ENCODE data around the gene APOA4. TPM values are rescaled to one million over a fixed set of nuclear protein-coding genes. Genes with fewer than 3 reads are reported as not detected.

The APOA4 gene
- total and polyA plus RNA-seq, 9 of the 15 experiments (the other 6 are each of a cell fraction or from before 2014, with no cell fraction given) = 0.07 TPM; not detected in 8

- Histone ChIP-seq H3K9me3 (replicated peaks; ENCODE audit: control insufficient read depth, insufficient read depth, low read depth, low read length) (no peaks in the 10 kb centered on the region), H3K27ac (ENCODE audit: extremely low read depth, low read depth, low read length) (no peak overlapping the region), H3K4me2 (ENCODE audit: insufficient read depth, low read length) (no peak overlapping the region), H3K27me3 (ENCODE audit: control insufficient read depth in 2 of 2, insufficient read depth in 2 of 2, low read length in 2 of 2) (no peaks in the 10 kb centered on the region), H4K20me1 (replicated peaks; ENCODE audit: control insufficient read depth, insufficient read depth, low read length) (no peaks in the 10 kb centered on the region), H3K79me2 (ENCODE audit: control insufficient read depth, insufficient read depth, low read length) (no peaks in the 10 kb centered on the region), H2AFZ (ENCODE audit: low read depth, low read length) (no peak overlapping the region), H3K9me1 (ENCODE audit: control insufficient read depth, insufficient read depth, low read length) (no peaks in the 10 kb centered on the region), H3K4me3 (no peak overlapping the region), H3K9ac (ENCODE audit: insufficient read depth in 1 of 2, low read depth in 2 of 2, low read length in 2 of 2) (no peak overlapping the region), H3K36me3 (ENCODE audit: control insufficient read depth, insufficient read depth, low read length) (peaks cover 52% of the 10 kb centered on the region; the same call in 2 of the 3 replicates), H3K4me1 (replicated peaks in 1 of 2; ENCODE audit: control insufficient read depth in 2 of 2, insufficient read depth in 2 of 2, low read length in 2 of 2) (peaks cover 0 to 14% of the 10 kb centered on the region in 2 experiments; a peak in 3 of 5 replicates)
- BruUV-seq (replicated peaks) = no TSS peak
- no peak for TF ChIP-seq TRIM25 (IDR thresholded peaks at IDR 0.05; ENCODE audit: borderline replicate concordance)
- TF ChIP-seq FOXA3 (CRISPR knock-in tag; conservative IDR thresholded peaks at IDR 0.05 in 1 of 2, IDR thresholded peaks at IDR 0.05 in 1 of 2) = no peak
- TF ChIP-seq BACH1 (tag; IDR thresholded peaks at IDR 0.05) = no peak
- no peak for TF ChIP-seq YBX1 (IDR thresholded peaks at IDR 0.05)
- no peak for TF ChIP-seq CHD2 (IDR thresholded peaks at IDR 0.05; ENCODE audit: low read depth, low read length)
- no peak for TF ChIP-seq SLC30A9 (CRISPR knock-in tag; IDR thresholded peaks at IDR 0.05)
- no peak for TF ChIP-seq MAFK (IDR thresholded peaks at IDR 0.05; ENCODE audit: low read length)
- no peak for TF ChIP-seq MIER1 (IDR thresholded peaks at IDR 0.05; ENCODE audit: low read depth)
- TF ChIP-seq ZNF586 (CRISPR knock-in tag; conservative IDR thresholded peaks at IDR 0.05) = no peak
- TF ChIP-seq ZNF316 (IDR thresholded peaks at IDR 0.05) = no peak
- no peak for TF ChIP-seq PURB (CRISPR knock-in tag; IDR thresholded peaks at IDR 0.05; ENCODE audit: low read depth)
- no peak for TF ChIP-seq HOMEZ (CRISPR knock-in tag; IDR thresholded peaks at IDR 0.05)
- no peak for TF ChIP-seq E2F1 (CRISPR knock-in tag; IDR thresholded peaks at IDR 0.05)
- ChIA-PET CTCF (ENCODE audit: low intra/inter-chr PET ratio) (no interaction called here), POLR2A (interaction anchor here (1.2 kb wide), 1 partner anchor 13 kb away, joined by 3 read pairs; no protein-coding TSS in a partner anchor)
- intact Hi-C loops (cut with micrococcal nuclease) = no loop called here
- DNase-seq (ENCODE audit: extremely low read depth in 1 of 4, low spot score in 3 of 4) = no peak
- WGBS (ENCODE audit: insufficient coverage, low coverage, missing lambda C conversion rate) = 76% methylated on average over 5 of the region's 6 CpGs
- no peak for ATAC-seq
- FAIRE-seq = no peak
- in situ Hi-C loops (cut with MboI) = no loop called here
Observed at GRCh38 chr11:116849486-116849885, 26.4 kb upstream of the APOA4 start.
